ENCODE measurements around the gene C16orf92. TPM values are rescaled to one million over a fixed set of nuclear protein-coding genes. Genes with fewer than 3 reads are reported as not detected.

C16orf92 gene
- total RNA-seq, 1 experiment from 2014 or later = not detected

DNA sequence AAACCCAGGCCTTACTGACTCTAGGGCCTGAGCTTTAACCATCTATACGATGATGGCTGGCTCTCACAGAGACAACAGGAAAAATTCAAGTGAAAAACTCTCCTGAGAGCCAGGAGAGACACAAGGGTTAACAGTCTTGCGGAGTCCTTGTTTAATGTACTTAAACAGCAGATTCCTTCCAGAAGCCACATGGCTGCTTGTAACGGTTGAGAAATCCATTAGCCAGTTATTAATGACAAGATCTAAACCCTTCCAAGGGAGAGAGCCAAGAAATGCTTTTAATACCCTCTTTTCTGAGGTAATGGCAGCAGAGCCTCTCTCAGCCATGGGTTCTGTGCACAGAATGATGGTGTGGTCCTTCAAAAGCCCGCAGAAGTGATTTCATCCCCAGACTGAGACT is 37.3 kb downstream of the C16orf92 start:
- intact Hi-C loops (cut with micrococcal nuclease) = no loop called here
- DNase-seq (ENCODE audit: low read depth, low spot score) (no peak), ATAC-seq (no peak)
- BruUV-seq (replicated peaks) = no TSS peak
- Histone ChIP-seq H3K4me2 (ENCODE audit: low read length) (no peak overlapping the region), H4K20me1 (ENCODE audit: insufficient read depth) (no peaks in the 10 kb centered on the region), H3K79me2 (ENCODE audit: insufficient read depth, low read length) (peaks cover 7% of the 10 kb centered on the region; the same call in 1 of the 2 replicates), H3K27ac (ENCODE audit: low read depth, low read length) (no peak overlapping the region; the same call in 1 of the 2 replicates), H3K9me3 (ENCODE audit: control insufficient read depth in 1 of 2, insufficient read depth in 1 of 2, low read depth in 1 of 2, low read length in 2 of 2) (no peaks in the 10 kb centered on the region), H3K4me3 (replicated peaks in 1 of 2; ENCODE audit: low read depth in 1 of 2, low read length in 2 of 2) (no peak overlapping the region), H3K9ac (ENCODE audit: low read length) (no peak overlapping the region), H2AFZ (ENCODE audit: low read depth, low read length, poor library complexity, severe bottlenecking) (no peak overlapping the region), H3K27me3 (ENCODE audit: insufficient read depth, low read length) (no peaks in the 10 kb centered on the region), H3K36me3 (ENCODE audit: control insufficient read depth in 1 of 2, insufficient read depth in 2 of 2, low read length in 2 of 2) (0 out of 4 replicates have a peak, but pooled peaks cover 0 to 3% of the 10 kb centered on the region in 2 experiments), H3K4me1 (ENCODE audit: control insufficient read depth in 1 of 2, insufficient read depth in 2 of 2, low read length in 2 of 2) (peaks cover 17 to 28% of the 10 kb centered on the region in 2 experiments), H3K9me2 (ENCODE audit: insufficient read depth) (no peaks in the 10 kb centered on the region)
- TF ChIP-seq RAD21 (IDR thresholded peaks at IDR 0.05; ENCODE audit: low read depth) (no peak), SP1 (IDR thresholded peaks at IDR 0.05; ENCODE audit: low read depth) (no peak), ZFX (IDR thresholded peaks at IDR 0.05) (no peak), ATF3 (IDR thresholded peaks at IDR 0.05) (no peak), ELF1 (IDR thresholded peaks at IDR 0.05; ENCODE audit: borderline replicate concordance, low read depth) (no peak), POLR2AphosphoS5 (IDR thresholded peaks at IDR 0.05; ENCODE audit: low read depth, low read length) (no peak), JUND (IDR thresholded peaks at IDR 0.05) (no peak), EGR1 (IDR thresholded peaks at IDR 0.05; ENCODE audit: low read depth) (no peak), SRF (IDR thresholded peaks at IDR 0.05; ENCODE audit: low read depth) (no peak), FOSL1 (IDR thresholded peaks at IDR 0.05; ENCODE audit: low read depth) (no peak), YY1 (IDR thresholded peaks at IDR 0.05; ENCODE audit: extremely low read depth, insufficient replicate concordance, low read depth, low read length) (no peak), TCF7L2 (IDR thresholded peaks at IDR 0.05; ENCODE audit: borderline replicate concordance, extremely low read depth, insufficient read depth, insufficient read length) (no peak), EZH2 (IDR thresholded peaks at IDR 0.05) (no peak), SIN3A (IDR thresholded peaks at IDR 0.05; ENCODE audit: low read depth) (no peak)
- TF ChIP-seq, protein P1, sequence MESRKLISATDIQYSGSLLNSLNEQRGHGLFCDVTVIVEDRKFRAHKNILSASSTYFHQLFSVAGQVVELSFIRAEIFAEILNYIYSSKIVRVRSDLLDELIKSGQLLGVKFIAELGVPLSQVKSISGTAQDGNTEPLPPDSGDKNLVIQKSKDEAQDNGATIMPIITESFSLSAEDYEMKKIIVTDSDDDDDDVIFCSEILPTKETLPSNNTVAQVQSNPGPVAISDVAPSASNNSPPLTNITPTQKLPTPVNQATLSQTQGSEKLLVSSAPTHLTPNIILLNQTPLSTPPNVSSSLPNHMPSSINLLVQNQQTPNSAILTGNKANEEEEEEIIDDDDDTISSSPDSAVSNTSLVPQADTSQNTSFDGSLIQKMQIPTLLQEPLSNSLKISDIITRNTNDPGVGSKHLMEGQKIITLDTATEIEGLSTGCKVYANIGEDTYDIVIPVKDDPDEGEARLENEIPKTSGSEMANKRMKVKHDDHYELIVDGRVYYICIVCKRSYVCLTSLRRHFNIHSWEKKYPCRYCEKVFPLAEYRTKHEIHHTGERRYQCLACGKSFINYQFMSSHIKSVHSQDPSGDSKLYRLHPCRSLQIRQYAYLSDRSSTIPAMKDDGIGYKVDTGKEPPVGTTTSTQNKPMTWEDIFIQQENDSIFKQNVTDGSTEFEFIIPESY (IDR thresholded peaks at IDR 0.05; ENCODE audit: extremely low read depth, insufficient replicate concordance, low read length) = no peak
- POLR2A ChIA-PET = no interaction called here
- CTCF ChIA-PET = no interaction called here
- RAD21 ChIA-PET (ENCODE audit: low non-redundant PET in 1 of 2, low total read pairs in 2 of 2, uncharacterized antibody in 2 of 2, unreplicated experiment in 2 of 2) = no interaction called here
